ENCODE measurements around the gene ANKMY1. TPM values are rescaled to one million over a fixed set of nuclear protein-coding genes. Genes with fewer than 3 reads are reported as not detected.

ANKMY1 gene
- total RNA-seq, 1 experiment from 2014 or later, result 19.5 TPM

DNA sequence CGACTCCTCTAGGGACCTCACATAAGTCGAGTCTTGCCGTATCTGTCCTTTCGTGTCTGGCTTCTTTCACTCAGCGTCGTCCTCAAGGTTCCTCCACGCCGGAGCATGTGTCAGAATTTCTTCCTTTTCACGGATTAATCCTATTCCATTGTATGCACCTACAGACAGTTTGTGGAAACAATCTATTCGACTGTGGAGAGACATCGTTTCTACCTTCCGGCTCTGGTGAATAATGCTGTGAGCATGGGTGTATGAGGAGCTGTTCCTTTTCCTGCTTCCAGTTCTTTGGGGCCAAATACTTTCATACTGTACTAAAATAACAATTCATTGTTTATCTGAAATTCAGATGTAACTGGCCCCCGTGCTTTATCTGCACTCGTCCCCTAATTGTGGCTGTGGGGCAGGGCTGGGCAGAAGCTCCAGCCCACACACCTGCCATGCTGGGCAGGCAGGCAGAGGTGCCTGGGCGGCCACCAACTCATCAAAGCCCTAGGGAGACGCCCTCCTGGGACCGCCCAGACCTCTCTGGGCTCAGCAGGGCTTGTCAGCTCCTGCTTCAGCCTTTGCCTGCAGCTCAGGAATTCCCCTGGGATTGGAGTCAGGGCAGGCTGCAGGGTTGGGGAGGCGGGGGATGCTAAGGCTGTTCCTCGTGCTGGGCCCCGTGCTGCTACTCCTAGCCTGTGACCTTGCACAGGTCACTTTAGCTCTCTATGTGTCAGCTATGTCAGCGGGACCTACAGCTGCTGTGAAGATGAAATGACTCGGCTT lies 107.8 kb downstream of the ANKMY1 start:
- Histone ChIP-seq H2AFZ (ENCODE audit: low read length) (no peak overlapping the region), H3K36me3 (ENCODE audit: low read depth, low read length) (no peaks in the 10 kb centered on the region), H3K79me2 (ENCODE audit: low read length) (no peaks in the 10 kb centered on the region), H3K4me1 (ENCODE audit: insufficient read depth, low read length) (no peaks in the 10 kb centered on the region; the same call in 1 of the 2 replicates), H3K9ac (ENCODE audit: low read length) (no peak overlapping the region), H3K9me3 (ENCODE audit: low read length) (no peaks in the 10 kb centered on the region), H3K9me2 (replicated peaks; ENCODE audit: low read length) (no peaks in the 10 kb centered on the region), H3K27ac (ENCODE audit: low read length) (no peak overlapping the region), H3F3A (ENCODE audit: low read length, unreplicated experiment) (no peaks in the 10 kb centered on the region), H3K27me3 (ENCODE audit: low read length) (no peaks in the 10 kb centered on the region), H4K20me1 (ENCODE audit: low read length) (0 out of 2 replicates have a peak, but pooled peaks cover 3% of the 10 kb centered on the region), H3K4me3 (ENCODE audit: low read length) (no peak overlapping the region), H3K4me2 (ENCODE audit: low read length) (no peak overlapping the region)
- ATAC-seq (no peak), DNase-seq (no peak)
- CTCF ChIA-PET, result interaction anchor here (0.5 to 0.8 kb wide), 2 partner anchors 143 to 217 kb away, joined by 3 to 4 read pairs; no protein-coding TSS in a partner anchor
- intact Hi-C loops (cut with micrococcal nuclease), result no loop called here
- POLR2A ChIA-PET (ENCODE audit: unreplicated experiment), result no interaction called here
- no TSS peak for BruUV-seq (replicated peaks)
- TF ChIP-seq EZH2 (IDR thresholded peaks at IDR 0.05; ENCODE audit: low read length, unreplicated experiment) (no peak), CTCF (conservative IDR thresholded peaks at IDR 0.05; ENCODE audit: low read depth, low read length) (no peak), EZH2phosphoT487 (IDR thresholded peaks at IDR 0.05; ENCODE audit: borderline replicate concordance, low read length) (no peak)

DNA sequence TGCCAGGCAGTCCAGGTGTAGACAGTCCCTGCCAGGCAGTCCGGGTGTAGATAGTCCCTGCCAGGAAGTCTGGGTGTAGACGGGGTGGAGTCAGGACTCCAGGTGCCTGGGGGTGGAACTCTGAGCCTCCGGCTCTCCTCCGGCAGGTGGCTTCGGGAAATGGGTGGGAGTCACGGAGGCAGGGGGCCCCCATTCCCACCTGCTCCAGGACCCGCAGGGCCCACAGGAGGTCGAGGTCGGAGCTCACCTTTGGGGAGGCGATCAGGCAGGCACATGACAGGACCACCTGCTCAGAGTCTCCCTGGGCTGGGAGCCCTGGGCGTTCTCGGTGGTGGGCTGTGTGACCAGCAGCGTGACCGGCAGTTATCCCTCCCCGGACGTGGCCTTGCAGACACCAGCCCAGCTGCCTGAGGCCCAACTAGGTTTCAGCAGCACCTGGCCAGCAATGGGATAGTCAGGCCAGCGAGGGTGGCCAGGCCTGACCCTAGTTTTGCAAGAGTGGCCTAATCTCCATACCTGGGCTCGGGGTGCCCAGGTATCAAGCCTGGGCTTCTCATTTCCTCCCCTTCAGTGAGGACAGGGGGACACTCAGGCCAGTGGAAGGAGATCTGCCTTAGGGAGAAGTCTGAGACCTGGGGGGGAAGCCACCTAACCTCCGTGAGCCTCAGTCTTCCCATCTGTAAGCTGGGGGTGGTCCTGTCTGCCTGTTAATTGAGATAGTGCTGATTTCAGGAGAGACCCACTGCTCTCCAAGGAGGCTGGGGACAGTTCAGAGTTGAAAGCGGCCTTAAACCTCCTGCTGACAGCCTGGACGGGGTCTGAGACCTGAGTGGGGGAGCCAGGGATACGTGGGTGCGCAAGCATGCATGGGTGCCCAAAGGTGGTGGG lies 109.2 kb downstream of the ANKMY1 start:
- Histone ChIP-seq H2AFZ (ENCODE audit: low read length) (no peak overlapping the region), H3K27me3 (ENCODE audit: low read length) (no peaks in the 10 kb centered on the region), H3F3A (ENCODE audit: low read length, unreplicated experiment) (no peaks in the 10 kb centered on the region), H3K4me3 (ENCODE audit: low read length) (no peak overlapping the region), H3K79me2 (ENCODE audit: low read length) (no peaks in the 10 kb centered on the region), H3K4me1 (ENCODE audit: insufficient read depth, low read length) (peaks cover under 1% of the 10 kb centered on the region; the same call in 1 of the 2 replicates), H3K4me2 (ENCODE audit: low read length) (no peak overlapping the region), H3K36me3 (ENCODE audit: low read depth, low read length) (no peaks in the 10 kb centered on the region), H3K9me3 (ENCODE audit: low read length) (no peaks in the 10 kb centered on the region), H3K27ac (ENCODE audit: low read length) (no peak overlapping the region), H4K20me1 (ENCODE audit: low read length) (0 out of 2 replicates have a peak, but pooled peaks cover 3% of the 10 kb centered on the region), H3K9me2 (replicated peaks; ENCODE audit: low read length) (no peaks in the 10 kb centered on the region), H3K9ac (ENCODE audit: low read length) (no peak overlapping the region)
- CTCF ChIA-PET, result no interaction called here
- intact Hi-C loops (cut with micrococcal nuclease), result no loop called here
- ATAC-seq (no peak), DNase-seq (no peak)
- BruUV-seq (replicated peaks), result no TSS peak
- POLR2A ChIA-PET (ENCODE audit: unreplicated experiment), result no interaction called here
- TF ChIP-seq EZH2phosphoT487 (IDR thresholded peaks at IDR 0.05; ENCODE audit: borderline replicate concordance, low read length) (no peak), EZH2 (IDR thresholded peaks at IDR 0.05; ENCODE audit: low read length, unreplicated experiment) (no peak), CTCF (conservative IDR thresholded peaks at IDR 0.05; ENCODE audit: low read depth, low read length) (no peak)

Measured in PC-3 (cell line).